Hematopoietic multipotent progenitor cell treated with erythropoietin and hydrocortisone succinate and interleukin-3 and kit ligand, for 17 days (in vitro differentiated cells): ENCODE measurements around the gene NKD2.
A peak's percentile ranks its signal among the peaks of the same experiment; 100 is the strongest.
"Not testable (repeated sequence)": the region's sequence is repeated elsewhere in the genome, so short reads cannot be mapped to it uniquely, and the experiment has no call there.

Experiments used
- DNase-seq: peaks from one replicate; pipeline ENCODE4 v3.0.0-alpha.2; 2015; ENCODE audit warnings: low spot score

The NKD2 gene

DNA sequence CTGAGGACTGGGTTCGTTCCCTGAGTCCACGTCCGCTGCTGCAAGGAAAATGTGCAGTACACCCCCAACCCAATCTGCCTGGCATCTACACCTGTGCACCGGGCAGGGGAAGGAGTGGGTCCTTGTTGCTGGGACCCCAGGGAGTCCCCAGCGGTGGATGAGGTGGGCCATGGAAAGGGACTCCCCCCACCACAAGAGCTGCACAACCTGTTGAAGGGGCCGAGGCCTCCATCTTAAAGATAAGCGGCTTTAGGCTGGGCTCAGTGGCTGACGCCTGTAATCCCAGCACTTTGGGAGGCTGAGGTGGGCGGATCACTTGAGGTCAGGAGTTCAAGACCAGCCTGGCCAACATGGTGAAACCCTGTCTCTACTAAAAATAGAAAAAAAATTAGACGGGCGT lies 7.8 kb upstream of the NKD2 start:
- DNase-seq: not testable (repeated sequence)

GRCh38 chr5:1001406-1002270 lies 7.0 kb upstream of the NKD2 start:
- no peak for DNase-seq

DNA sequence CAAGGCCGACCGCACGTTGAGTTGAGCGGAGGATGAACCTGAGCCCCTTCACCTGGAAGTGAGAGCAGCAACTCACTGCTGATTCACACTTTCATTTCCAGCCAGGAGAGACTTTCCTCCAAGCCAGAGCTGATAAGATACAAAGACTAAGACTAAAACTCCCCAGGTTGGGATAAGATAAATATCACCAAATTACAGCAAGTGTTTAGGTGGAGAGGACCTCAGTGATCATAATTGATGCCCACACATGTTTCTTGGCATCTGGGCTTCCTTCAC lies 6.4 kb upstream of the NKD2 start:
- DNase-seq: no peak

GRCh38 chr5:1002836-1003235 lies 5.8 kb upstream of the NKD2 start:
- DNase-seq: no peak

DNA sequence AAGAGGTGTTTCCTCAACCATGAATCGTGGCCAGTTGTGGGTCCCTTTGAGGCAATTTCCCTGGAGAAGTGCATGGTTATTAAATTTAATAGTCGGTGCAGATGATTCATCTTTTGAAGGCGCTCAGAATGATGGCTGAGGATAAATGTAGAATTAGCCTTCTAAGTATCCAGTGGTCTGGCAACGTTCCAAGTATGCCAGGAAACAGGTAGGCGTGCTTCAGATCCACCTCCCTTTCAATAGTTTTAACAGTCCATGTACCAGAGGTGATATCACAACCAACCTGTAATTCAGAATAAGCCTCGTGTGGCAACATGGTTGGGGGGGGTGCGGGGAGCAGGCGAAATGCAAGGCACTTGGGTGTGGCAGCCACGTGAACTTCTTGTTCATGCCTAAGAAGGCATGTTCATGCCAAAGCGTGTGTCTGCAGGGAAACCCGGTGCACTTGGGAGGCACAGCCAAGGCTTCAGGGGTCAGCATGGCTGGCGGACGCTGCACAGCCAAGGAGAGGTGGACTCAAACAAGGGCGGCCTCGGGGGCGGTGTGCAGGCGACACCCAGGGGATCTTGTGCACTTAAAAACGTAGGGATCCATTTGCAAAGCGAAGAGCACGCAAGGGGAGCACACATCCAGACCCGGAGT lies 5.2 kb upstream of the NKD2 start:
- DNase-seq: no peak

GRCh38 chr5:1004461-1005248 lies 3.9 kb upstream of the NKD2 start:
- DNase-seq: peak; percentile 17

GRCh38 chr5:1005249-1005851 lies 3.3 kb upstream of the NKD2 start:
- DNase-seq: no peak

DNA sequence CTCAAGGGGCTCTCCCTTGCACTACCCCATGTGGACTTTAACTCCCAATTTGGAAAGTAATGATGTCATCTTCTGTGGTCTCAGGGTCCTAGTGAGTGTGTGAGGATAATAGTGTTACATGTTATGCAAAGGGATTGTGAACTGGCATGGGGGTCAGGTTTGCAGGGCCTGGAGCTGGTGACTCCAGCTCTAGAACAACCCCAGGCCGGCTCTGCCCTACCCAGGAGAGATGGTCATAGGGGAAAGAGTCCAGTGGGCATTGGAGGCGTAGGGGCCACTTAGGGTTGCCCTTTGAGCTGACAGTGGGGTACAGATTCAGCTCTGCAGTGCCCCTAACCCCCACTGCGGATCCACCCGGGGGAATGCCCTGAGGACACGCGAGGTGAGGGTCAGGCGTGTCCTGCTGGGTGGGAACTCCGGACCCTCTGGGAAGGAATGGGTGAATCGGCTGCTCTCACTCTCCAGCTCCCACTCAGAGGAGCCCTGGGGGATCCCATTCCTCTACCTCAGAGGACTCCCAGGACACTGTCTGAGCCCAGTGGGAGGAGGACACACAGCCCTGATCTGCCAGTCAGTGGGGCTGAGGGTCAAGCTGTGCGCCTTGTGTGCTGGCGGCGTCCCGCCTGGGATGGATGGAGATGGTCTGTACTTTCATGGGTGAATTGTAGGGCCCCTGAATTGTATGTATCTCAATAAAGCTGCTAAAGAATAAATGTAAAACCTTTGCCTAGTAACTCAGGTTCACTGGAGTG lies 2.5 kb upstream of the NKD2 start:
- DNase-seq: no peak

DNA sequence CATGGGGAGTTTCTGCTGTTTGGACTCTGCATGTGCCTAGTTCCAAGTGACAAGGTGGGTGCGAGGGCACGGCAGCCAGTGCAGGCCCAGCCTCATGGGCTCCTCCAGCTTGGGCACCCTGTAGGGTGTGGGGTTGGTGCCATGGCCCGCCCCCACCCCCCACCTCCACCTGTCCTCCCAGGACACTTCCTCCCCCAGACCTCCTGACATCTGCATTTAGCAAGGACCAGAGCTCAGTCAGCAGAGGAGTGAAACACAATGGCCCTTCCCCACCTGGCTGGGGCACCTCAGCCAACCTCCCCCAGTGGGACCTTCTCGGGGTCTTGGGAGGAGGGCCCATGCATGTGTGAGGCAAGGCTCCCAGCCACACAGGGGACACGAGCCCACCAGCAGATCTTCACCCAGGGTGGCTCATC lies 1.9 kb upstream of the NKD2 start:
- DNase-seq: no peak

GRCh38 chr5:1007221-1007680 lies 1.4 kb upstream of the NKD2 start:
- DNase-seq: no peak

- DNase-seq: no peak
Observed at GRCh38 chr5:1007681-1008450, 736 bp upstream of the NKD2 start.

DNA sequence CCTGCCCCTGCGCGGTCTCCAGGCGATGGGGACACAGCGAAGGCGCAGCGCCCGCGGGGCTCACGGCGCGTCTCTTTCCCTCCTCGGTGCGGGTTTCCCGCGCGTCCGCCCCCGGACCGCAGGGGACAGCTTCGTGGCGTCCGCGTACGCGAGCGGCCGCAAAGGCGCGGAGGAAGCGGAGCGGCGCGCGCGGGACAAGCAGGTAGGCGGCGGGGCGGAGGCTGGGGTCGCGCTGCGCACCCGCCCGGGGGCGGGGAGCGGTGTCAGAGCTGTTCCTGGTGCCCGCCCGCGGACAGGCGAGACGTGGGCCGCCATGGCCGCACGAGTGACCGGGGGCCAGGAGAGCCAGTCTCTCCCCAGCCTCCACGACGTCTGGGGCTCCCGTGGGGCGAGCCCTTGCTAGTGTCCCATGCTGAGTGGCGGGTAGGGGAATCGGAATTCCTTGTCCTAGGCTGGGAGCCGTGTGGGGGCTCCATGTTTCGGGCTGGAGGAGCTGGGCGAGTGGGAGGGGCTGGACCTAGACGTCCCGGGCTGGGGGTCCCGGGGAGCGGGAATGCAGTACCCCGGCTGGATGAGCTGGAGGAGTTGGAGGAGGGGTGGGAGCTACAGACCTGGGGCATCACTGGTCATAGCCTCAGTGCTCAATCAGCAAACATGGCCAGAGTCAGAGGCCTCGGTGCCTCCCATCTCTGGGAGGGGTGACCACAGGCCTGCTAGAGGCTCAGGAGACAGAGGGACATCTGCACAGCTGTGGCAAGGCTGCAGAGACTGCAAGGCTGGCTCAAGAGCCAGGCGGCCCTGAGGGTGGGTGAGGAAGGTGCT lies 968 bp downstream of the NKD2 start:
- no peak for DNase-seq

DNA sequence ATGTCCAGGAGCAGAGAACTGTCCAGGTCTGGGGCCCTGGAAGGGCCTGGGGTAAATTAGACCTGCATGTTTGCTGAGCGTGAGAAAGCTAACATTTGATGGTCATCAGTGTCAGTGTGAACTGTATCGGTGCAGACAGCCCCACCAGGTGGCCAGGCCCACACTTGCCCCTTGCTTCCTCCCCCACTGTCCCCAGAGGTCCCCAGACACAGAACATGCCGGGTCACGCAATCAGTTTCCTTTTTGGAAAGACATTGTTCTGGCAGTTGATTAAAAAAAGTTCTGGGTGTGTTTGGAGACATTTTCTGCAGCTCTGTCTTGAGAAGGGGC lies 1.5 kb downstream of the NKD2 start:
- DNase-seq: no peak

DNA sequence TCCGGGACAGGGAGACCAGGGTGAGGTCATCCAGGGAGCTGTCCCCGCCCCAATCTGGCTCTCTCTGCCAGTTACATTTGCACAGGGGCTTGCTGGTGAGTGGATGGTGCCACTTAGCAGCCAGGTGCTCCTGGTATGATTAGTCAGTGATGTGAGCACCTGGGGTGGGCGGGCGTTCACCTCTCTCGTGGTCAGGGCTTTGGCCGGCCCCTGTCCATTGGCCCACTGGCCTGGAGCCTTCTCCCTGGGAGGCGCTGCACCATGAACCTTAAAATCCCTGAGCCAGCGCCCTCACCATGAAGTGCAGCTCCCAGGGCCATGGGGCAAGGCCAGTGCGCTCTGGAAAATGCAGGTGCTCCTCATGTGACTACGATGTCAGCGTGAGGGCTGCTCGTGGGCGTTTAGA lies 2.0 kb downstream of the NKD2 start:
- no peak for DNase-seq

DNA sequence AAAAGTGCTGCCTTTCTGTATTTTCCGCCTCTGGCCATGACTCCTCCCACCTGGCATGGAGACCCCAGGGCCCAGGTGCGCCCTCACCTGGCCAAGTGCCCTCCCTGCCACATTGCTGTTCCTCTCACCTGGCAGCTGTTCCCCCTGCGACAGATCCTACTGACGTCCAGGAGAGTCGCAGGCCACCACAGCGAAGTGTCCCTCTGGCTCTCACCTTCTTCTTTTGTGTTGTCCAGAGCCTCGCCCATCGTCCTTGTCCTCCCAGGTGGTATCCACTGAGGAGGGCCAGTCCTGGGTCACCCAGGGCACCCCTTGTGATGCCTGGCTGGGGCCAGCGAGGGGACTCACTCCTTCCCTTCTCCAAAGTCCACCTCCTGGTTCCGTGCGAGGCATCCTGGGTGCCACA lies 2.6 kb downstream of the NKD2 start:
- DNase-seq: no peak

DNA sequence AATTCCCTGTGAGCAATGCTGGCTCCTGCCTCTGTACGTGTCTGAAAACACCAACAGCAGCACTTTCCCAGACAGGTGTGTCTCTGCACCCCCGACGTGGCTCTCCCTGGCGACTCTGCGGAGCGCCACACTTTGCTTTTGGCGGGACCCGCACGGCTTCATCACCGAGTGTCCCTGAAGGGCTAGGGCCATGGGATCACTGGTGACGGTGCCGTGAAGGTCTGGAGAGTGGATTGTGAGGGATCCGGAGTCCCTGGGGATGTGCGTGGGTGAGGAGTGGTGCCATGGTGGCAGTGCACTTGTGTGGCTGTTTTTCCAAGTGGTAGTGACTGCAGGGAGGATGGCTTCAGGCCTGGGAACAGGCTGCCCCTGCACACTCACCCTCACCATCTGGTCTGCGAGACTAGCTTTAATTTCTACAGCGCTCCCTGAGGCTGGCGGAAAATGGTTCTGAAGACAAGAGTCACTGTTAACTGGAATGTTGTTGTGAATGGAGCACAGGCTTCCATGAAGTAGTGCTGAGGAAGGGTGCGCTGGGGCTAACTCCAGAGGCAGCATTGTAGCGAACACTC lies 3.2 kb downstream of the NKD2 start:
- no peak for DNase-seq

GRCh38 chr5:1012313-1012841 lies 3.8 kb downstream of the NKD2 start:
- DNase-seq: no peak

DNA sequence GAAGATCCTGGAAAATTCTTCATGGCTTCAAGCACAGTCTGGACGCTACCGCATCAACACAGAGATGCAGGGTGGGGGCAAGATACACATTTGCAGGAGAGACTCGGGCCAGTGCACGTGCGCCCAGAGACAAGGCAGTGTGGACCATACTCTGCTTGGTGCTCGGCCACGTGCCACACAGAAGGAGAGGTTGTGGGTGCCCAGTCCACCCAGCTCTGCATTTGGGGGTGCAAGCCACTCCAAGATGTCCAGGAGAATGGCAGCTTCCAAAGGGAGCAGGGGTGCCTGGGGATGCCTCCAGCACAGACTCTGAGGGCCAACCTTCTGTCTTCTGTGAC lies 4.3 kb downstream of the NKD2 start:
- no peak for DNase-seq

DNA sequence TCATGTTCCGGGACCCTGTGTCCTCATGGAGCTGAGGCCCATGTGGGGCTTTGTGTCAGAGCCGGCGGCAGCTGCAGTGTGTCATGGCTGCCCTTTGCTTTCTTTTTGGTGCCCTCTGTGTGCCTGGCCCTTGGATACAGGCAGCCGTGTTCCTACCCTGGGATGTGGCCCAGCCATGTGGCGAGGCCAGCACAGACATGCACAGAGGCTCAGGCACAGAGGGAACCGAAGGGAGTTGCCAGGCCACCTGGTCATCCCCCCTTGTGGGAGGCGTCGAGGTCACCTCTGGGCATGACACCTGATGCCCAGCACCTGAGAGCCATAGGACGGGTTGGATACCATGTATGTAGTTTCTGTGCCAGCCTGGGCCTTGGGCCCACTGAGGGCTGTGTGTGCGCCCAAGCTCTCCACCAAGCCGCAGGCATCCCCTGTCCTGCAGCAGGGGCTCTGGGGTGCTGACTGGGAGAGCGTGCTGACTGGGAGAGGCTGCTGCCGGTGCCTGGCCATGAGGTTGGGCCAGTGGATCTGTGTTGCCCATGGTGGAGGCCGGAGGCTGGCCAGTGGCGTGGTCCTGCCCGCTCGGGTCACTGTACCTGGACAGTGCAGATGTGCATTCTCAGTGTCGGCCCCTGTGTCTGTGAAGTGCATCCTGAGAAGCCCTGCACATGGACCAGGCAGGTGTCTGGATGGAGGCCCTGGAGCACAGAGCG lies 4.8 kb downstream of the NKD2 start:
- no peak for DNase-seq
